ENCODE measurements around the gene ELMOD1.

The ELMOD1 gene

DNA sequence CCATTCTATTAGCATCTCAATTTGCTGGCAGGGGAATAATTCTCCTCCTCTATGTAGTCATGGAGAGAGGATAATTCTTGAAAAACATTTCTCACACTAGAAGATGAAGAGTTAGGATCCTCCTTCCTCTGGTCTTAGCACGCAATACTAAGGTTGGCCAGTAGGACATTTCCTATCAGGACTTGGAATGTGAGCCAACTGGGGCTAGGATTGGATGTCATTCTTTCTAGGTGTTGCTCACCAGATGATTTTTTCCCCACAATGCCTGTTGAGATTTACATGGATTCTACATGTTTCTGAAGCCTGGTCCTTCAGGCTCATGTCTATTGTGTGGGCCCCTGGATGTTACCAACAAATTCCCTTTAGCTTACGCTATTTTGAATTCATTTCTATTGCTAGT, 92.9 kb downstream of the ELMOD1 start:
- no peak for DNase-seq

GRCh38 chr11:107688322-107688918, 97.5 kb downstream of the ELMOD1 start:
- no peak for DNase-seq

DNA sequence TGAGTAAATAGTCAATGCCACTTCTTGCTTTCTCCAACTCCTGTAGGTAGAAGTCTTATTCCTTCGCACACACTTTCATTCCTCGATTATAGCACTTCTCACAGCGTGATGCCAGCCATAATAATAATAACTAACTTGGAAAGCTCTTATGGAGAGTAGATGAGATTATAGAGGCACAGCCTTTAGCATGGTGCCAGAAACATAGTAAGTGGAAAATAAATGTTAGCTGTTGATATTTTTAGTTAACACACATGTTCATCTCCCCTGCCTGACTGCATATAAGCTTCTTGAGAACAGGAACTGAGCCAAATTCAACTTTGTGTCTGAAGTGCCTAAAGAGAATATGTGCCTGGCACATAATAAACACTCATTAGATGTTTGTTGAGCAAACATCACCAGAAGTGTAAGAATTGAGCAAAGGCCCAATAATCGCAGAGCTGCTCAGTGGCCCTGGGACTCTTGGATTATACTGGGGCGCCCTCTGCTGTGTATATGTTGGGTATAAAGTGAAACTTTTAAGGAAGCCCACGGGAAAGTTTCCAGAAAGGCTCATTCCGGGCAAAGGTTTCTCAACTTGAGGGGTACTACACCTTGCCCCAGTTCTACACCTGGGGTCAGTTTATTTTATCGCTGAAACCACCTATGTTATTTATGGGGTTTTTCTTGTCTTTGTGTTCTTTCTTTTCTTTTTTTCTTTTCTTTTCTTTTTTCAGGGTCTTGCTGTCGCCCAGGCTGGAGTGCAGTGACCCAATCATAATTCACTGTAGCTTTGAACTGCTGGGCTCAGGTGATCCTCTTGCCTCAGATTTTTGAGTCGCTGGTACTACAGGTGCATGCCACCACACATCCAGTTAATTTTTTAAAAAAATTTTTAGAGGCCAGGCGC, 98.6 kb downstream of the ELMOD1 start:
- peak in 41 of 51 donors; percentile 2 to 82 (median 37) for DNase-seq

DNA sequence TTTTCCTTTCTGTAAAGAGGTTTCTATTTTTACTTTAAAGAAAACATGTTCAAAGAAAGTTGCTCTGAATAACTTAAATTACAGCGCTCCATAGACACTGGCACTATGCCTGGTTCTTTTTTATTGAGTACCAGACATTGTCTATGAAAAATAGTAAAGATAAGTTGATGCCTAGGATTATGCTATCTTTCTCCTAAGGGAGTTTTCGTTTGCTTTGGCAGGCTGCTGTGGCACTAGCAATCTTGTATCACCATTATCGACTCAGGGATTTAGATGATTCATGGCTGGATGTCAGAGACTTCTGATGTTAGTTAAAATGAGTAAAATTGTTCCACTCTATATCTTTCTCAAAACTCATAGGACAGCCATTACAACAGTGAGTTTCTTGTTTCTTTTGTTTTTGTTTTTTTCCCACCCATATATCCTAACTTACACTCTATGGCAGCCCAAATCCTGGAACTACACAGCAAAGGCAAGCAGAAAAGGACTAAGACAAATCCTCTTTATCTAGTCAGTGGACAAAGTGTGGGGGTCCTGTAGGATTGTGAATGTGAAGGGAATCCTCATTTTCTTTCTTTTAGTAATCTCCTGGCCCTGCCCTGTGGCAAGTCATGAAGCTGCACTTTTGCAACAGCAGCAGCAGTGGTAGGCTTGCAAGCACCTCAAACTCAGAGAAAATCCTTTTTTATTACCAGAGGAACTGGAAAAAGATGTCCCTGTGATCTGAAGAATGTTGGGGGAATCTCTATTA, 100.2 kb downstream of the ELMOD1 start:
- no peak for DNase-seq

DNA sequence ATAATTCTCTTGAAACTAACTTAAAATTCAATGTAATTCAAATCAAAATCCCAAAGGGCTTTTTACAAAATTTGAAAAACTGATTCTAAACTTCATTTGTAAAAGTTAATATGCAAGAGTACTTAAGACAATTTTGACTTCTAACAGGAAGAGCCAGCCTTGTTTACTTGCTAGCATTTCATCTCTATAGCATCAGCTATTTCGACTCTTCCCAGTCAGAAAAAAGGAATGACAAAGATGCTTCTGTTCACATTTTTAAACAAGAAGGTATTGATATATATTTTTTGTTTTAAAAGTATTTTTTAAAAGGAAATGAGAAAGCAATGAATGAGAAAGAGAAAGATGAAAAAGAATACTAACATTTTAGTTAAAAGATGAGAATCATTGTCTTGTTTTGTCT, 104.5 kb downstream of the ELMOD1 start:
- no peak for DNase-seq

DNA sequence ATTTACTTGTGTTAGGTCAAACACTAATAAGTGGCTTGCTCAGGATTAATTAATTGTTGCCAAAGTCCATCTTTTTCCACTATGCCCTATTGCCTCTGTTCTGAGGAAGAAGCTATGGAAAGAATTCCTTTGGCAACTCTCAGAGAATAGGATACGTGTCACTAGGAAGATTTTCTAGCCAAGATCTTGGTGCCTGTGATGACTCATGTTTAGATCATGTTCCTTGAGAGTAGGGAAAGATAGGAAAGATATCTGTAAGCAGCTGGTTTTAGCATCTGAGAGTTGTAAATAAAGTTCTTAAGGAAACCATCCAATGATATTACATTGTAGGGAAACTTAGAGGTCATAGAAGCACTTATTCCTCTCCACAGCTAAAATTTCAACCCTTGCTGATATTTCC, 105.2 kb downstream of the ELMOD1 start:
- DNase-seq: no peak

DNA sequence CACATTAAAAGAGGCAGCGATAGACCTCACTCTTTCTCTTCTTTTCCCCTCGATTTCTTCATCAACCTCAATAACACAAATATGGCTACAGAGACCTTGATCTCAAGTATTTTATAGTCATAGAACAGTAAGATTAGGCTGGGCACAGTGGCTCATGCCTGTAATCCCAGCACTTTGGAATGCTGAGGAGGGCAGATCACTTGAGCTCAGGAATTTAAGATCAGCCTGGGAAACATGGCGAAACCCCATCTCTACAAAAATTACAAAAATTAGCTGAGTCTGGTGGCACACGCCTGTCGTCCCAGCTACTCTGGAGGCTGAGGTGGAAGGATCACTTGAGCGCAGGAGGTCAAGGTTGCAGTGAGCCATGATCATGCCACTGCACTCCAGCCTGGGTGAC, 106.3 kb downstream of the ELMOD1 start:
- no peak for DNase-seq

DNA sequence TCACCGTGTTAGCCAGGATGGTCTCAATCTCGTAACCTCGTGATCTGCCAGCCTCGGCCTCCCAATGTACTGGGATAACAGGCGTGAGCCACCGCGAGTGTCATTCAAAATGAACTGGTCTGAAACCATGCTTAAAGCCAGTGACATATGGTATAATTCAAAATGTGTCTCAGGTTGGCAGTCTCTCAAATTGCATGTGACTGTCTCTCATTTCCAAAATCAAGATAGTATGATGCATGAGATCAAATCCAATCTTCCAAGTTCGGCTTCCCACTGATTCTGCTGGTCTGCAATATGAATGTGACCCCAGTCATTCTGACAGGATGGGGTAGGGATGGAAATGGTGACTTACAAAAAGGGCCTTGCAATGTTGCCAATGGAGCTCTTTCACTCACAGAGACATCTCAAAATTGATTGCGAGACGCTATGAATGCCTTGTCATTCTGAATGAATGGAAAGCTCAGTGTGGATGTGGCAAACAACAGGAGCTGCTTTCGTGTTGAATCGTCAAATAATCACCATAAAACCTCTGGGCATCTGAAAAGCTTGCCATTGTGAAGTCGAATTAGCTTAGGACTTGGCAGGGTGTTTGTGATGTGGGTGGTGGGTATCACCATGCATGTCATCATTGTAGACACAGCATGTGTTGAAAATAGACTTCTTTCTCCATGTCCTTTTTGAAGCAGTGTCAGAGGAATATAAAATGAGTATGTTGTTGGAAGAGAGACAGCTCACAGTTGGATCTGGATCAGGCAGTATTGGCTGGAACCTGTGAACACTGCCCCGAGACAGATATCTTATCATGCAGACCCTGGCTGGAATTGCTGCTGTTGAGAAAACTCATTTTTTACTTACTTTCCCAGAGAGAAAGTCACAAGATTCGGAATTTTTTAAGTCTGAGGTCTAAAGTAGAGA, 108.7 kb downstream of the ELMOD1 start:
- no peak for DNase-seq

- DNase-seq: no peak
Measured at GRCh38 chr11:107702109-107702660, 111.2 kb downstream of the ELMOD1 start.

- no peak for DNase-seq
Measured at GRCh38 chr11:107702723-107703122, 111.8 kb downstream of the ELMOD1 start.

GRCh38 chr11:107704451-107704850, 113.5 kb downstream of the ELMOD1 start:
- no peak for DNase-seq

GRCh38 chr11:107705027-107705426, 114.1 kb downstream of the ELMOD1 start:
- DNase-seq: no peak

- DNase-seq: no peak
Measured at GRCh38 chr11:107706531-107706930, 115.6 kb downstream of the ELMOD1 start.

- peak in 1 of 51 donors; percentile 14 for DNase-seq
Measured at GRCh38 chr11:107707215-107707671, 116.3 kb downstream of the ELMOD1 start.

GRCh38 chr11:107707807-107708206, 116.9 kb downstream of the ELMOD1 start:
- no peak for DNase-seq

GRCh38 chr11:107708792-107709191, 117.8 kb downstream of the ELMOD1 start:
- no peak for DNase-seq

- no peak for DNase-seq
Measured at GRCh38 chr11:107710301-107710700, 119.4 kb downstream of the ELMOD1 start.

GRCh38 chr11:107711861-107712755, 121.2 kb downstream of the ELMOD1 start, which contains the start of gene SLN:
Gene SLN (minus strand): TSS chr11:107712056.
- peak in 1 of 51 donors; percentile 9 for DNase-seq

GRCh38 chr11:107713009-107713408, 122.1 kb downstream of the ELMOD1 start:
- no peak for DNase-seq
